IPS DF 6.9 (cell line): ENCODE results near the gene ARHGAP26.

Source experiments
- DNase-seq: peaks from one replicate; pipeline ENCODE4 v3.0.0-alpha.2; 2013; ENCODE audit warnings: low read depth, low spot score
- H3K27ac ChIP-seq: one replicate; pipeline ENCODE4 v1.5.1; 2013; ENCODE audit warnings: low read length, control low read depth
- H3K27me3 ChIP-seq: 2 replicates; pipeline ENCODE4 v1.6.1; 2013; ENCODE audit warnings: mild to moderate bottlenecking, low read length; ENCODE audit not compliant: control insufficient read depth, insufficient read depth
- H3K36me3 ChIP-seq: 2 replicates; pipeline ENCODE4 v1.6.1; 2013; ENCODE audit warnings: low read length; ENCODE audit not compliant: control insufficient read depth, insufficient read depth
- H3K4me1 ChIP-seq: 2 replicates; pipeline ENCODE4 v1.6.1; 2013; ENCODE audit warnings: low read length; ENCODE audit not compliant: control insufficient read depth, insufficient read depth
- H3K4me3 ChIP-seq: 2 replicates; pipeline ENCODE4 v1.5.1; 2013; ENCODE audit warnings: mild to moderate bottlenecking, low read length
- H3K9me3 ChIP-seq: 2 replicates; pipeline ENCODE4 v1.6.1; 2013; ENCODE audit warnings: low read length, inconsistent platforms; ENCODE audit not compliant: control insufficient read depth, insufficient read depth
- WGBS: extraction: QIAGEN DNeasy Blood & Tissue Kit; methylation state at CpG from one replicate; pipeline ENCODE4 v1.1.7; 2013; ENCODE audit warnings: mixed read lengths, missing lambda C conversion rate; ENCODE audit not compliant: insufficient read length, insufficient coverage; 5-methylcytosine and 5-hydroxymethylcytosine counted together

ARHGAP26 gene

DNA sequence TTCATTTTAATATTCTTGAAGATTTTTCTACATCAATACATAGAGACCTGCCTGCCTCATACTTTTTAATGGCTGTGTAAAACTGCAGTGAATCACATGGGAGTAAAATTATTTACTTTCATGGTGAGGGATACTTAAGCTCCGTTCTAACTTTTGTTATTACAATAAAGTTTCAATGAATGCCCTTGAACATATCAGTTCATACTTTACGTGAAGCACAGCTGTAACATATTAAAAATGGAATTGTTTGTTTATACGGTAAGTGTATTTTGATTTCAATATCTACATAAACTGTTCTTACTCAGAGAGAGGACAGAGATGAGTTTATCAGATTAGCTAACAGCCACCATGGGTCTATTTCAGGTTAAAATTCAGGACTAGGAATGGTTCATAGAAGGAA, 478.2 kb downstream of the ARHGAP26 start:
- Histone ChIP-seq H3K27me3 (no peaks in the 10 kb centered on the region), H3K27ac (no peak overlapping the region), H3K36me3 (no peaks in the 10 kb centered on the region), H3K4me1 (no peaks in the 10 kb centered on the region), H3K4me3 (no peak overlapping the region), H3K9me3 (no peaks in the 10 kb centered on the region)
- WGBS: no CpG with 5 or more reads among the region's 3 CpGs
- no peak for DNase-seq

DNA sequence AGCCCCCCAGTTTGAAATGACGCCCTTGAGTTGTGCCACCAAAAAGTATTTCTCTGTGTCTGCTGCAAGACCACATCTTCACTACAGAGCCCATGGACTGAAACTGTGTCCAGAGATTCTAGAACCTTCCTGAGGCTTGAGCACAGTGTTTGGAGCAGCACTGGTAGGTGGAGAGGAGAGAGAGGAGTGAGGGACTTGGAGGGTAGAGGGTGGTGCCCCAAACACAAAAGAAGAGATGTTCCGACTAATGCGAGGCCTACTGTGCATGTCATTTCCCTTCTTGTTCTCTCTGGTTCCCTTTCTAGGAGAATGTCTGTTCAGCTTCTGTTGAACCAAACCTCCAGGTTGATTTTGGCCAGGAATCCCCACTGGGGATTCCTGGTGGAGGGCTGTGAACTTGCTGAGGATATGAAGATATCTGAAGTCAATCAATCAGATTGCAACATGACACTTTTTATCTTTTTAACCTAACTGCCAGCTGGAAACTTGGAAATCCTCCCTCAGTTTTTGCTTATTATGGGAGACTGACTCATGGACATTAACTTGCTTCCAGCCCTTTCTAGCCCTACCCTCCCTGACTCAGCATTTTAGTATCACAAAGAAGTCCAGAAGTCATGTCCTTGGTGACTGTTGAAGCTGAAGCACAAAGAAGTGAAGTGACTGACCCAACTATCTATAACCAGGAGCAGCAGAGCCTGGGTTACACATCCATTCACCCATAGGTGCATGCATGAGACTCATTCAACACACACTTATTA, 478.8 kb downstream of the ARHGAP26 start:
- DNase-seq: no peak
- no peak overlapping the region for H3K4me3 ChIP-seq
- no peaks in the 10 kb centered on the region for H3K36me3 ChIP-seq
- no CpG with 5 or more reads among the region's 3 CpGs for WGBS
- H3K9me3 ChIP-seq: no peaks in the 10 kb centered on the region
- H3K4me1 ChIP-seq: no peaks in the 10 kb centered on the region
- H3K27ac ChIP-seq: no peak overlapping the region
- no peaks in the 10 kb centered on the region for H3K27me3 ChIP-seq

DNA sequence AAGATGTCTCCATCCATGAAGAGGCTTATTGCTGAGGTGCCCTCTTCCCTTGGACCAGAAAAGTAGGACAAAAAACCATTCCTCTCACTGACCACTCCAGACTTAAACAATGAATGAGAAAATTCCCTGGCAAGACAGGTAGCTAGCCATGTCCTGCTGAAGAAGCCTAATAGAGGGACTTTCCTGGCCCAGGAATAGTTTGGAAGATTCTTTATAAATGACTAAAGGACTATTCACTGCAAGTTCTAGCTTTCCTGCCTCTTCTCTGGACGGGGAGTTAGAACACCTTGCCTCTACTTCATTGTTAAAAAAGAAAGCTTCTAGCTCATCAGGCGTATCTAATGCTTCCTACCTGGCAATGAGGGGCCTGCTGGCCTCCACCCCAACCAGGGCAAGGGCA, 479.7 kb downstream of the ARHGAP26 start:
- Histone ChIP-seq H3K27ac (no peak overlapping the region), H3K4me1 (no peaks in the 10 kb centered on the region), H3K36me3 (no peaks in the 10 kb centered on the region), H3K27me3 (no peaks in the 10 kb centered on the region), H3K4me3 (no peak overlapping the region), H3K9me3 (no peaks in the 10 kb centered on the region)
- no peak for DNase-seq
- no CpG with 5 or more reads among the region's 2 CpGs for WGBS

DNA sequence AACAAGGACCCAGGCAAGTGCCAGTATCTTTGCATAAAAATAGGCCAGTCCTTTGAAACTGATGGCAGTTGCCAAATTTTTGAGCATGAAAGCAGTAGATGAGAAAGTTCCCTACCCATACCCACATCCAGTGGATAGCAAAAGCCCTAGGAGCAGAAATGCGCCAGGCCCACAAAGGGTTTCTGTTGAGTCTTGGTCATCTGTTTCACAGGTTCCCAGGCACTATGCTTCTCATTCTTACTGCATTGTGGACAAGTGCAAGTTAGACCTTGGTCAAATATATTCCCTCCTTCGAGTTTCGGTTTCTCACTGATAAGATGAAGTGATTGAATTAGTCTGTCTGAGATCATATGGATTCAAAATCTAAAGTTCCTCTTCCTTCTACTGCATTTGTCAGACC, 481.0 kb downstream of the ARHGAP26 start:
- WGBS: no CpG with 5 or more reads among the region's 3 CpGs

DNA sequence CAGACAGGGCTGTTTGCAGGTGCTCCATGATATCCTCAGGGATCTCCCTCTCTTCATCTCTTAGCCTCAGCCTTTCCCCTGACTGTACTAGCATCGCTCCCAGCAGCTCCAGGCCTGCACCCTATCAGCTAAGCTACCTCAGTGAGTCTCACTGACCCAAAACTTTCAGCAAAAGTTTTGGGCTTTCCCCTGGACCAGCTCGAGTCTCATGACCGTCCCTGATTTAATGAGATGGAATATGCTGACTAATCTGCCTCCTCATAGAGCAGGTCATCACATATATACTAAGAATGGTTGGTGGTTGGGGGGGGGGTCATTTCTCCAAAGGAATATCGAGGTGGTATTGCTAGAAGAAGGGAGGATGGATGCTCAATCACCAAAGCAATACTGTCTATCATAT, 481.8 kb downstream of the ARHGAP26 start:
- DNase-seq: no peak
- no peaks in the 10 kb centered on the region for H3K4me1 ChIP-seq
- H3K36me3 ChIP-seq: no peaks in the 10 kb centered on the region
- no peak overlapping the region for H3K27ac ChIP-seq
- H3K27me3 ChIP-seq: no peaks in the 10 kb centered on the region
- no peaks in the 10 kb centered on the region for H3K9me3 ChIP-seq
- H3K4me3 ChIP-seq: no peak overlapping the region
- no CpG with 5 or more reads among the region's 4 CpGs for WGBS

More for the DNA sequence above, 481.0 kb downstream of the ARHGAP26 start:
- Histone ChIP-seq H3K36me3 (no peaks in the 10 kb centered on the region), H3K9me3 (no peaks in the 10 kb centered on the region), H3K4me1 (no peaks in the 10 kb centered on the region), H3K4me3 (no peak overlapping the region), H3K27ac (no peak overlapping the region), H3K27me3 (no peaks in the 10 kb centered on the region)
- no peak for DNase-seq

DNA sequence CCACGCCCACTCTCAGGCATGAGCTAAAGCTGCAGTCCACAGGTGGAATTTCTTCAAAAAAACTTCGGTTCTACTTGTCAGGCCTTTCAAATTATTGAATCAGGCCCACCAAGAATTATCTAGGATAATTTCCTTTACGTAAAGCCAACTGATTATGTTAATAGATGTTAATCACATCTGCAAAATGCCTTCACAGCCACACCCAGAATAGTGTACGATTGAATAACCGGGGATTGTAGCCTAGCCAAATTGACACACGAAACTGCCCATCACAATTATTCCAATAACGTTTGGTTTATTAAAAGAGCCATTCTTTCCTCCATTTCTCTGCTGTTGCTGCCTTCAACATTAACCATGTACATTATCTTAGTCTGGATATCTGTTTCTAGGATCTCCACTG, 484.6 kb downstream of the ARHGAP26 start:
- no peaks in the 10 kb centered on the region for H3K9me3 ChIP-seq
- H3K4me3 ChIP-seq: no peak overlapping the region
- no peak overlapping the region for H3K27ac ChIP-seq
- no peak for DNase-seq
- H3K4me1 ChIP-seq: no peaks in the 10 kb centered on the region
- no CpG with 5 or more reads among the region's 7 CpGs for WGBS
- no peaks in the 10 kb centered on the region for H3K36me3 ChIP-seq
- H3K27me3 ChIP-seq: no peaks in the 10 kb centered on the region

DNA sequence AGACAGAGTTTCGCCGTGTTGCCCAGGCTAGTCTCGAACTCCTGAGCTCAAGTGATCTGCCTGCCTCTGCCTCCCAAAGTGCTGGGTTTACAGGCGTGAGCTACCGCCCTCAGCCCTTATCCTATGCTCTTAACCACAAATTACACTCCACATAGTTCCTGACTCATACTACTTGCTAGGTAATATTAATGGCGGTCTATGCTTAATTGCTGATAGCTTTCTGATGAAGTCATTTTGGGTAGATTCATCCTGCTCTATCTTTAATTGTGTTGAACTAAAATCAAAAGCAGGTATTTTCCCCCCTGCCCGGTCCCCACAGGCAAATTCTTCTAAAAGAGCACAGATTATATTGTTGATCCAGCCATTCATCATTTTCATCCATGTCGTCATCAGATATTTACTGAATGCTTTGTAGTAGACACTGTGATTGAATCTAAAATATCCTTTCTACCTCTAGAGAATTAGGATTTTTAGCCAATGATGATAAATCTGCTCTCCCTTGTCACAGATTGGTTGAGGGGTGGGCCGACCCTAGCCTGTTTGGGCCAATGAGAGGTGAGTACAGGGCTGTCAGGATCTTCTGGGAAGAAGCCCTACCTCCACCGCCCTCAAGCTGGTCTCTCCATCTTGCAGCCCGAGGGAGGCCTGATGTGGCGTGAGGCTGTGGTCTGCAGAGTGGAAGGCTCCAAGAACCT, 488.5 kb downstream of the ARHGAP26 start:
- H3K9me3 ChIP-seq: no peaks in the 10 kb centered on the region
- no peaks in the 10 kb centered on the region for H3K36me3 ChIP-seq
- no peaks in the 10 kb centered on the region for H3K4me1 ChIP-seq
- DNase-seq: no peak
- H3K4me3 ChIP-seq: no peak overlapping the region
- no peak overlapping the region for H3K27ac ChIP-seq
- no peaks in the 10 kb centered on the region for H3K27me3 ChIP-seq
- no CpG with 5 or more reads among the region's 12 CpGs for WGBS

DNA sequence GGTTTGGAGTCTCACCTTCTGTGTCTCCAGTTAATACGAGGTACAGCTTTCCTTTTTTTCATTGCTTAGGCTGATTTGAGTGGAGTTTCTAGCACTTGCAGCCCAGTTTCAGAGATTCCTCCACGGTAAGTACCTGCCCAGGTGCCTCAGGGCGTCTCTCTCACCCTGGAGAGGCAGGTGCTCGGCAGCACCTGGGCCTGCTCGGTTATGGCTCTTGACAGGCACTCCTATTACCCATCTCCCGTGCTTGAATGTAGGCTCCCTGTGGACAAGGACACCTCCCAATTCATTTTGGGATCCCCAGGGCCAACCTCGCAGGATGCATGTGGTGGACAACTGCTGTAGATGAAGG, 489.1 kb downstream of the ARHGAP26 start:
- Histone ChIP-seq H3K27me3 (no peaks in the 10 kb centered on the region), H3K36me3 (no peaks in the 10 kb centered on the region), H3K4me3 (no peak overlapping the region), H3K9me3 (no peaks in the 10 kb centered on the region), H3K4me1 (no peaks in the 10 kb centered on the region), H3K27ac (no peak overlapping the region)
- no peak for DNase-seq
- no CpG with 5 or more reads among the region's 7 CpGs for WGBS

DNA sequence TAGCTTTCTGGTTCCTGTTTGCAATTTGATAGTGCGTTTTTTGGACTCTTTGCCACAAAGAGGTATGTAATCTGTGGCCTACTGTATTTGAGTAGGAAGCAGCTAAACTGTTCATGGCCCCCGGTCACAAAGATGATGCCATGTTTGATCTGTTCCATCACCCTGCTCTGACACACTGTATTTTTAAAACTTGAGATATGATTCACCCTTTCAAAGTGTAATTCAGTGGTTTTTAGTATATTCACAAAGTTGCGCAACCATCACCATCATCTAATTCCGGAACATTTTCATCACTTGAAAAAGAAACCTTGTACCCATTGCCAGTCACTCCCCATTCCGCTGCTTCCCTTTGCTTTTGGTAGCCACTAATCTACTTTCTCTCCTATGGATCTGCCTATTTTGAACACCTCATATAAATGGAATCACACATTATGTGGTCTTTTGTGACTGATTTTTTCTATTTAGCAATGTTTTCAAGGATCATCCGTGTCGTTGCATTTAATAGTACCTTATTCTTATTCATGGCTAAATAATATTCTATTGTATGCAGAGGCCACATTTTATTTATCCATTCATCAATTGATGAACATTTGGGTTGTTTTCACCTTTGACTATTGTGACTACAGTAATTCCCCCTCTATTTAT, 491.7 kb downstream of the ARHGAP26 start:
- Histone ChIP-seq H3K9me3 (no peaks in the 10 kb centered on the region), H3K27ac (no peak overlapping the region)
- DNase-seq: no peak

DNA sequence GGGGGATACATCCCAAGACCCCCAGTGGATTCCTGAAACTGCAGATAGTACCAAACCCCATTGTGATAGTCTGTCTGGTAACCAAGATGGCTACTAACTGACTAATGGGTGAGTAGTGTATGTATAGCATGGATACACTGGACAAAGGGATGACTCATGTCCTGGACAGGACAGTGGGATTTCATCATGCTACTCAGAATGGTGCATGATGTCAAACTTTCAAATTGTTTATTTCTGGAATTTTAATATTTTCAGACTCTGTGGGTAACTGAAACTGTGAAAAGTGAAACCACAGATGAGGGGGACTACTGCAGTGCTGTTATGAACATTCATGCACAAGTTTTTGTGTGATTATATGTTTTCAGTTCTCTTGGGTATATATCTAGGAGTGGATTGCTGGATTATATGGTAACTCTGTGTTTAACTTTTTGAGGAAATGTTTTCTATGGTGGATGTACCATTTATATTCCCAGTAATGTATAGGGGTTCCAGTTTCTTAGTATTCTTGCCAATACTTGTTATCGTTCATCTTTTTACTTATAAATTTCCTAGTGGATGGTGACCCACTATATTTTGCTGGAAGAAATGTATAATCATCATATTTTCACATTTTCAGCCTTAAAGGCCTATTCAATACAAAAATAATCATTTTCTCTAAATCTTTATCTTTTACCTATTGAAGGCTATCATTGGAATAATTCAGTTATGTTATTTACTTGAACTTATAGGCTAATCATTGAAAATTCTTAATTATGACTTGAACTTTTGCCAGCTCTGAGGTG, 492.4 kb downstream of the ARHGAP26 start:
- no peak for DNase-seq
- no CpG with 5 or more reads among the region's 1 CpG for WGBS
- Histone ChIP-seq H3K27ac (no peak overlapping the region), H3K36me3 (no peaks in the 10 kb centered on the region), H3K27me3 (no peaks in the 10 kb centered on the region), H3K4me1 (no peaks in the 10 kb centered on the region), H3K9me3 (no peaks in the 10 kb centered on the region), H3K4me3 (no peak overlapping the region)

More for the DNA sequence above, 491.7 kb downstream of the ARHGAP26 start:
- Histone ChIP-seq H3K4me1 (no peaks in the 10 kb centered on the region), H3K27me3 (no peaks in the 10 kb centered on the region), H3K36me3 (no peaks in the 10 kb centered on the region), H3K4me3 (no peak overlapping the region)
- WGBS: no CpG with 5 or more reads among the region's 7 CpGs
